Measurements from ENCODE around the gene ADGRF3.
"Not testable (repeated sequence)": the region's sequence is repeated elsewhere in the genome, so short reads cannot be mapped to it uniquely, and the experiment has no call there.

The ADGRF3 gene

DNA sequence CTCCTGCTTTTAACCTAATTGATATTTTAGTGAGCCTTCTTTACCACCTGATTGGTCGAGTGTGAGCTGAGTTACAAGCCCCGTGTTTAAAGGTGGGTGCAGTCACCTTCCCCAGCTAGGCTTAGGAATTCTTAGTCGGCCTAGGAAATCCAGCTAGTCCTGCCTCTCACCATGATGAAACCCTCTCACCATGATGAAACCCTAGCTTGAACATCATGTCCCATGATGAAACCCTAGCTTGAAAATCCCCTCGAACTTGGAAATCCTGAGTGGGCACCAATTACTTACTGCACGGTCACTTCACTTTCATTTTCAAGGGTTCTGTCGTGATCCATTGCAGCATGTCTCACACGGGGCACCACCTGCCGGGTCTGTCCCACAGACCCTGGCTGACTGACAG, 87.8 kb downstream of the ADGRF3 start:
- not testable (repeated sequence) for H3K36me3 ChIP-seq (ENCODE audit: control insufficient read depth, insufficient read depth, low read length); H3K27me3 ChIP-seq (ENCODE audit: control insufficient read depth, insufficient read depth, low read length); H3K9ac ChIP-seq (ENCODE audit: low read length); H3K27ac ChIP-seq (ENCODE audit: low read depth, low read length); H3K4me3 ChIP-seq (ENCODE audit: low read length); H3K4me1 ChIP-seq (ENCODE audit: control insufficient read depth, insufficient read depth, low read length)

Measured in rectal smooth muscle tissue (tissue), 1 donor.